ENCODE measurements around the gene ARID3B. TPM values are rescaled to one million over a fixed set of nuclear protein-coding genes. Genes with fewer than 3 reads are reported as not detected.

Gene ARID3B
- polyA plus RNA-seq, 2 of the 4 experiments (the other 2 are of a cell fraction), result 2.3 TPM

GRCh38 chr15:74563442-74563841 lies 22.4 kb downstream of the ARID3B start:
- Histone ChIP-seq H3K4me2 (no peak overlapping the region), H3K27ac (no peak overlapping the region), H3K9me3 (no peaks in the 10 kb centered on the region), H3K4me1 (no peaks in the 10 kb centered on the region), H3K4me3 (no peak overlapping the region)
- WGBS (ENCODE audit: missing lambda C conversion rate), result 91% methylated on average over 3 of the region's 3 CpGs
- CTCF ChIA-PET, result interaction anchor here (0.6 to 1.2 kb wide), 2 partner anchors 15 to 554 kb away, joined by 3 read pairs; no protein-coding TSS in a partner anchor
- POLR2A ChIA-PET, result no interaction called here
- DNase-seq (ENCODE audit: low read depth in 1 of 2, low spot score in 1 of 2) (no peak), ATAC-seq (no peak), FAIRE-seq (no peak)
- TF ChIP-seq MAFK (IDR thresholded peaks at IDR 0.05; ENCODE audit: partially characterized antibody) (no peak), HOXA7 (CRISPR knock-in tag; IDR thresholded peaks at IDR 0.05) (no peak), NPAS2 (CRISPR knock-in tag; IDR thresholded peaks at IDR 0.05; ENCODE audit: borderline replicate concordance) (no peak), ELK1 (IDR thresholded peaks at IDR 0.05; ENCODE audit: low read depth, low read length) (no peak), JUNB (IDR thresholded peaks at IDR 0.05) (no peak), EP300 (IDR thresholded peaks at IDR 0.05) (no peak), MAX (IDR thresholded peaks at IDR 0.05) (no peak), FOSB (CRISPR knock-in tag; IDR thresholded peaks at IDR 0.05) (no peak), CHD2 (IDR thresholded peaks at IDR 0.05; ENCODE audit: low read length, partially characterized antibody) (no peak), REST (IDR thresholded peaks at IDR 0.05) (no peak), MAZ (IDR thresholded peaks at IDR 0.05; ENCODE audit: borderline replicate concordance, low read depth, low read length) (no peak)

GRCh38 chr15:74564182-74564581 lies 23.2 kb downstream of the ARID3B start:
- CTCF ChIA-PET, result no interaction called here
- DNase-seq (ENCODE audit: low read depth in 1 of 2, low spot score in 1 of 2) (no peak), ATAC-seq (no peak), FAIRE-seq (no peak)
- H3K9me3 ChIP-seq, result no peaks in the 10 kb centered on the region
- no peak overlapping the region for H3K27ac ChIP-seq
- POLR2A ChIA-PET, result no interaction called here
- no peak for TF ChIP-seq BHLHE40 (IDR thresholded peaks at IDR 0.05; ENCODE audit: low read depth, low read length)
- no peak for TF ChIP-seq CBX2 (IDR thresholded peaks at IDR 0.05; ENCODE audit: borderline replicate concordance, low read depth)
- no peak for TF ChIP-seq E2F6 (IDR thresholded peaks at IDR 0.05; ENCODE audit: borderline replicate concordance, low read depth)
- TF ChIP-seq KDM1A (IDR thresholded peaks at IDR 0.05; ENCODE audit: low read depth), result no peak
- no peak for TF ChIP-seq JUN (IDR thresholded peaks at IDR 0.05)
- TF ChIP-seq RARB (CRISPR knock-in tag; IDR thresholded peaks at IDR 0.05), result no peak
- no peak for TF ChIP-seq GATA3 (IDR thresholded peaks at IDR 0.05; ENCODE audit: borderline replicate concordance)
- no peak for TF ChIP-seq SREBF2 (IDR thresholded peaks at IDR 0.05)
- no peak for TF ChIP-seq RFX5 (IDR thresholded peaks at IDR 0.05)
- no peak for TF ChIP-seq POLR2AphosphoS2 (conservative IDR thresholded peaks at IDR 0.05; ENCODE audit: low read length)
- no peak for TF ChIP-seq NR3C1 (IDR thresholded peaks at IDR 0.05)
- no peak for TF ChIP-seq PHF8 (IDR thresholded peaks at IDR 0.05; ENCODE audit: borderline replicate concordance, low read depth)
- no peak for TF ChIP-seq CHD2 (IDR thresholded peaks at IDR 0.05; ENCODE audit: low read length, partially characterized antibody)
- no peak for TF ChIP-seq ZSCAN20 (CRISPR knock-in tag; IDR thresholded peaks at IDR 0.05)
- no peak for TF ChIP-seq SMC3 (IDR thresholded peaks at IDR 0.05)
- no peak for TF ChIP-seq EHF (CRISPR knock-in tag; IDR thresholded peaks at IDR 0.05)
- no peak for TF ChIP-seq ZC3H11A (IDR thresholded peaks at IDR 0.05)
- H3K4me3 ChIP-seq, result no peak overlapping the region
- H3K4me1 ChIP-seq, result no peaks in the 10 kb centered on the region
- H3K4me2 ChIP-seq, result no peak overlapping the region
- 82% methylated on average over 1 of the region's 1 CpG for WGBS (ENCODE audit: missing lambda C conversion rate)

All from A549 (cell line).